NCI-H2107 treated with DMSO at 0.1 percent for 48 hours (cell line): ENCODE results near the gene CARS1.

Experiments
- DNase-seq: peaks from one replicate; lab custom pipeline; 2025; ENCODE audit not compliant: unreplicated experiment; lab: John Stamatoyannopoulos, UW

CARS1 gene

GRCh38 chr11:3010521-3011275 is 46.5 kb downstream of the CARS1 start:
- no peak for DNase-seq

GRCh38 chr11:3010004-3010403 is 47.2 kb downstream of the CARS1 start:
- DNase-seq, result no peak

DNA sequence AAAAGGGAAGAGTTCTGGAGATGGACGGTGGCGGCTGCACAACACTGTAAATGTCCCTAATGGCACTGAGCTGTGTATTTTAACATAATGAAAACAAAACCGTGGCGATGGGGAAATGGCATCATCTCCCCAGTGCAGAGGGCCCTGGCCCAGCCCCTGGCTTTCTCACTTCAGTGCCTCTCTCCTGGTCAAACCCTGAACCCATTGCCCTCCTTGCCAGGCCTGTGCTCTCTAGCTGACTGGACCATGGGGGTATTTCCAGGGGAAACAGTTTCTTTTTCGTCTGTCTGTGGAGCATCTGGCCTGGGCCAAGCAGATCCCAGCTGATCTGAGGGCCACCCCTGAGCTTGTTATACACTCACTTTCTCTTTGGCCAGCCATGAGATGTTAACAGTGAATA is 47.7 kb downstream of the CARS1 start:
- no peak for DNase-seq

GRCh38 chr11:3008746-3009336 is 48.4 kb downstream of the CARS1 start:
- no peak for DNase-seq

DNA sequence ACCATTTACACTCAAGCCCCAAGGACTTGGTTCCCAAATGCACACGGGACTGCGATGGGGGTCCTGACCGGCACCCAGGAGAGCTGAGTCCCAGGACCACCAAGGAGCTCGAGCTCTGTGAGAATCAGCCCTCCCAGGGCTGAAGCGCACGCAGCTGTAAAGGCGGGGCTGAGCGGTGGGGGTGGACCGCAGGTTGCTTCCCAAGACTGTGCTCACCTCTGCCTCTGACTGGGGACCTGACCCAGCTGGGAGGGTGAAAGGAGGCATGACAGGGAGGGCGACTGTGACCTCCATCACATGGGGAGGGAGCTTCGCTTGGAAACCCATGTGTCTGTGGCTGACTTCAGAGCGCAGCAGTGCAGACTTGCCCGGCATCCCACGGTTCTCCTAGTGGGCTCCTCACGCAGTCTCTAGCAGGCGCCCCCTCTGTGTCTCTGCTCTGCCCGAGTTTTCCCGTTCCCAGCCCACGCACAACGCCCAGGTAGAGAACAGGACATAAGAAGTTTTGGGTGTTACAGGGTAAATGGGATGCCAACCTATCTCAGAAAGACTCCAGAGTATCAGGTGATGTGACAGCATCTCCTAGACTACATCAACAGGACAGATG is 49.7 kb downstream of the CARS1 start:
- DNase-seq, result no peak

DNA sequence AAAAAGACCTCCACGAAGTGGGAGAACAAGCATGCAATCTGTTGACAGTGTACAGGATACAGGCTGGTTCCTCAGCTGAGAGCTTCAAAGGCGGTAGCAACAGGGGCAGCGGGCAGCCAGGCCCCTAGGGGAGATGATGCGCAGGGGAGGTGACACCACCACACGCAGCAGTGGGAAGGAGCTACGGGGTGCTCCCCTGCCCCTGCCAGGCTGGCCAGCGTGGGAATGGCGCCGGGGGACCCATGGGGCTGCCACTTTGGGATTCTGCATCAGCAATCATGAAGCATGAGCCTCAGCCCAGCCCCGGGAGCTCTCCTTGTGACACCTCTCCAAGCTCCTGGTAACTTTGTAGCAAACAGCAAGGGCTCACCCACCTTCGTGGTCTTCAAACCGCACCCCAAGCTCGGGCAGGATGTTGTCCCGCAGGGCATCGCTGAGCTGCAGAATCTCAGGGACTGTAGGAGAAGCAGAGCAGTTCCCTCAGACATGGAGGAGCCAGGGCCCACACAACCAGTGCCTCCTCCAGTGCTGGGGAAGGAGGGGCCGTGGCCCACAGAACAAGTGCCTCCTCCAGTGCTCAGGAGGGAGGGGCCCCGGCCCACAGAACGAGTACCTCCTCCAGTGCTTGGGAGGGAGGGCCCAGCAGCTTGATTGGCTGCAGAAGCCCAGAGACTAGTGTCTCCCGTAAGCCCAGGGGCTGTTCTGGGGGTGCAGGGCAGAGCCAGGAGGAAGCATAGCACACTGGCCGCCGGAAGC is 50.5 kb downstream of the CARS1 start:
- DNase-seq, result no peak

- no peak for DNase-seq
Measured at GRCh38 chr11:3004481-3004880, 52.7 kb downstream of the CARS1 start.

DNA sequence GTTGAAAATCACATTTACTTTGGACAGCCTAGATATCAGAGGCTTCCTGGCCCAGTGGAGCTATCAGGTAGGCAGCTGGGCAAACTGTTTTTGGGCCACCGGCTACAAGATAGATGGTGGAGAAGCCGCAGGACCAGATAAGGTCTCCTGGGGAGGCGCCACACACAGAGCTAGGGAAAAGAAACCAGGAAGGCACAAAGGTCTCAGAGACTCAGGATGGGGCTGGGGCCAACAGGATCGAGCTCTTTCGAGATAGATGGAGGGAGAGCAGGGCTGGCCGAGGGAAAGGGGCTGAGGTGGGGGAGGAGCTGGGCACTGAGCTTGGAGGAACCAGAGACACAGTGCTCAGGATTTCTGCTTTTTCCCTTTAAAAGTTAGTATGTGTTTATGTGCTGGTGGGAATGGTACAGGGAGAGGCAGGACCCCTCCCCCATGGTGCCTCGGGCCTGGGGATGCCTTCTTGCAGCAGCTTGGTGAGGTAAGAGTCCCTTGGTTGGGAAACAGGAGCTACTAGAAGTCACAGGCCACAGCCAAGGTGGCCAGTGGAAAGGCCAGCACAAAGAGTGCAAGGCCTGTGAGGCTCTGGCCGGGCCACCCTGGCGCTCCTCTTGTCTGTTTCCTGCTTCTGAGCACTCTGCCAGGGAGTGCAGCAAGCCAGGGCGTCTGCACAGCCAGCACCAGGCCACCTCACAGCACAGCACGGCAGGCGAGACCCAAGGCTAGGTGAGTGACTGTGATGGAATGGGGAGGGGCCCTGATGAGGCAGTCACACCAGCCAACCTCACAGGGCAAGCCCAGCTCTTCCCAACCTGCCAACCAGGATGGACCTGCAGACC is 53.6 kb downstream of the CARS1 start:
- DNase-seq, result no peak

DNA sequence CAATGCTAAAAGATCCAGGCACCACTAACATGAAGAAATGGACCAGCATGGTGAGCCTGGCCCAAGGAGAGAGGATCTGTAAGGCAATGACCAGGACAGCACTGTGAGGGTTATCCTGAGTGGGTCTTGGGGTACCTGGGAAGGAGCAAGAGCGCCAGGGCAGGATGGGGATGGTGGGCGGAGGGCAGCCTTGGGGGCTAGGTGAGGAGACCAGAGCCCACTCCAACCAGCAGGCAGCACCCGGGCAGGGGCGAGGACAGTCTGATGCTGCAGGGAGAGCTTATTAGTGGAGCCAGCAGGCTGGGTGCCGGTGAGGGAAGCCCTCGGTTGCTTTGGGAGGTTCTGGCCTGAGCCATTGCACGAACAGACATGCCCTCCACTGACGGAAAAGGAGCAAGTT is 54.4 kb downstream of the CARS1 start:
- no peak for DNase-seq

DNA sequence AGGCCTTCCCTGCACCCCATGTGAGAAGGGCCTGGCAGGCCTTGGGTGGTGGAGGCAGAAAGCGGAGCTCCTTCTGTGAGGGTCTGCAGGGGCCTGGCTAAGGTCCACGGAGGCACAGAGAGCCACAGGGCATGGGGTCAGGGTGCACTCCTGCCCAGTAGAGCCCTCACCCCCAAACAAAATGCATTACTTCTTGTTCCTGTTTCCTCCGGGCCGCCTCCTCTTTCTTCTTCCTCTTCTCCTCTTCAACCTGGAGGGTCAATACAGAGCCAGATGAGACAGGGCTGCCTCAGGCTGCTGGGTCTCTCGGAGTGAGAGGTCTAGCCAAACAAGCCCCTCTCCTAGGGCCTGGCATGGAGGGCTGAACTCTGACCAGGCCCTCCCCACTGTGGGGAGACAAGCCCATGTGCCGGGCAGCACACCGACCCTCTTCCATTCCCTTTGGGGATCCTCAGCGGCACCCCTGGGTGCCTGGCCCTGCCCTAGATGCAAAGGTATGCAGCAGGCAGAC is 54.8 kb downstream of the CARS1 start:
- no peak for DNase-seq

DNA sequence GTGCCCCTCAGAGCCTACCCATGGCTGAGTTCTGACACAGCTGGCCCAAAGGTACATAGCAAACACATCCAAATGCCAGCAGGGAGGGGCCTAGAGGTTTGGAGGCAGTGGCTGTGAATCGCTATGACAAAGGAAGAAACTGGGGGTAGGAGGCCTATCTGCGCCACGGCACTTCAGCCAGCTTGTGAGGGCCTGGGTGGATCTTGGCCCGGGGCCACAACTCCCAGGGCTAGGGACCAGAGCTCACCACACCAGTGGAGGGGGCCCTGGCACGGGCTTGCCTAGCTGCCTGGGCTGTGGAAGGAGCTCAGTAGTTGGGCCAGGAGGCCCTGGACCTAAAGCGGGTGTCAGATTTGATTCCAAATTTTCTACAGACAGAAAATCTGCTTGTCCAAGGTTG is 55.7 kb downstream of the CARS1 start:
- no peak for DNase-seq

DNA sequence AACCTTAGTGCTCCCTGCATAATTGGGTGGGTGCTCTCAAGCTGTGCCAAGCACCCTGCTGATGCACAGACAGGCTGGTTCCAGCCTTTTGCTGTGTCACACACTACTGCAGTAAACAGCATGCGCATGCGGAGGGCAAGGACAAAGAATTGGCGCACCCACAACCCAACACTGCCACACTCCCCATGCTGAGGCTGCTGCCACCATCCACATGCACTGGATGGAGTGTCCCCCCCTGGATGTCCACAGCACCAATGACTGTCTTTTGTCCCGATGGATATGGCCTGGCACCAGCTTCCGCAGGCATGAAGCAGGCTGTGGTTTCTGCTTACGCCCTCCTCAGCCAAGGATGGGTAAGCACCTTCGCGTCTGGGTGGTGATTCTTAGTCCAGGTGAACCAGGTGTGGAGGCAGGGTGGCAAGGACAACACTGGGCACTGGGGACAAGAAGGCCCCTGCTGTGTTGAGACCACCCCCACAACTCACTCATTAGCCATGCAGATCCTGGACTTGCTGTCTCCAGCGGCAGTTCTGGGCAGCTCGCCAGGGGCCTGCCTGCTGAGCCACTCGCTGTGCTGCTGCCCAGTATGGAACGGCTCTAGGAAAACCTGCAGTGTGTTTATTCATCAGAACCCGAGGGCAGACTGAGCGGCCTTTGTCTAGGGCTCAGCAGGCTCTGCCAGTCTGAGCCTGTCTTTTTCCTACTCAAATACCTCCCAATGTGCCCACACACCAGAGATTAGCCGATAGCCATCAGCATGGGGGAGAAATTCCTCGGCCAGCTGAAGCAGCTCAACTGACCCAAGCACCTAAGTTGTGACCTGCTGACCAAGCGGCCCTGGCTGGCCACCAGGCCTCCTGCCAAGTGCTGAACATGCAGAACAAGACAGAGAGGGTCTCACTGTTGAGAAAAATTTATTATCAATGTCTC is 56.9 kb downstream of the CARS1 start:
- no peak for DNase-seq

- DNase-seq, result no peak
Measured at GRCh38 chr11:2999464-2999998, 57.7 kb downstream of the CARS1 start.

GRCh38 chr11:2998073-2998850 is 59.0 kb downstream of the CARS1 start:
- no peak for DNase-seq

DNA sequence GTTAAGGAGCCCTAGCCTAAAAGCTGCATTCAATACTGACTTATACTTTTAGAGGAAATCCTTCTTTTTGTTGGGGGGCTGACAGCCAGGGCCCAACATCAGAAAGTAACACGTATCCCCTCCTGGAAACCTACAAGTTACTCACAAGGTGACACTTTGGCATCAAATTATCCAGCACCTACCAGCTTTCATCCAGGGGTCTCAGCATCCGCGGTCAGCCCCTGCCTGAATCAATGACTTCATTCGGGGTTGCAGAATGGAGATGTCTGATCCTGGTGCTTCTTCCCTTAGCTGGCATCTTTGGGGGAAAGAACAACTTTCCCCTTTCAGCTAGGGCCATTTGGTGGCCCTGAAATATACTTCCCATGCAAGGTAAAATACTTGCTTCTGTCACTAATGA is 59.8 kb downstream of the CARS1 start:
- DNase-seq, result no peak

GRCh38 chr11:2996976-2997375 is 60.2 kb downstream of the CARS1 start:
- no peak for DNase-seq

DNA sequence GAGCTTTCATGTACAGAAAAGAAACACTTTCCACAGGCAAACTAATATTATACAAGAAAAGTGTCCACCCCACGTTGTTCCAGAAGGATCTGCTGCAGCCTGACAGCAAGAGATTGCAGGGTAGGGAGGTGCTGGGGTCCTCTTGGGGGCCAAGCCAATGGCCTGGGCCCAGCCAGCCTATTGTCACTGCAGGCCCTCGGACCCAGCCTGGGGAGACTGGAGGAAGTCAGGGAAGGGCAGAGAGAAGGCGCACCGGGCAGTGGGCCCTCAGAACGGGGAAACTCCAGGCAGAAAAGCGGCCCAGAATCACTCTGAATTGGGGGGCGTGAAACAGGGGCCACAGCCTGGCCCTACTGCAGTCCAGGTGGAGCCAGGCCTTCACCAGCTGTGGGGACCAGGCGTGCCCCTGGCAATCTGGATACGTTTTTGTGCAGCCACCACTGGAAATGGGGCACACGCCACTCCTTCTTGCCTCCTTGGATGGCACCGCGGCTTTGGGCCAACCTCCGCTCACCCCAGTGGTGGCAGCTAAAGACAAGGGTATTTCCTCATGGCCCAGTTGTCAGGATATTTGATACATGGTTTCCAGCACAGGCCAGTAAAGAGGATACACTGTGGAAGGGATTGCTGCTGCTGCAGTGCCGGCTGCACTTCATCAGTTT is 61.2 kb downstream of the CARS1 start:
- no peak for DNase-seq

DNA sequence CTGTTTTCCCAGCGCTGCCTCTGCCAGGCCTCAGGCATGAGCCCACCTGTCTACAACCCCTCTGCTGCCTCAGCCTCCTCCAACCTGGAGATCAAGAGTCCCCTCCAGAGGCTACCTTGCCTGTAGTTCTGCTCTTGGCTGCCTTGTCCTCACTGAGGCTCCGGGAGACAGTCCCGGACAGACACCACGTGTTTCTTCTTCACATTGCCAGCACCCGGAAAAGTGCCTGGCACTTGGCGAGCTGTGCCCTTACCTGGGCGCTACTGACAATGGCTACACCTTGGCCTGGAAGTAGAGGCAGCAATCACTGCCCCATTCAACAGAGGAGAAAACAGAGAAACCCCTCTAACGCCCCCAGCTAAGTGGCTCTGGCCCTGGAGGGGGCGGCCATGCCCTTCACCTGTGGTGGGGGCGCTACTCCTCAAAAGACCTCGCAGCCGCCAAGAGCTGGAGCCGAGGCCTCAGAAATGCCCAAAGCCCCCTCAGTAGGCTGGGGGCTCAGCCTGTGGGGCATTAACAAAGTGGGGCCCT is 62.1 kb downstream of the CARS1 start:
- no peak for DNase-seq
